ENCODE data around the gene FLNC. TPM values are rescaled to one million over a fixed set of nuclear protein-coding genes. Genes with fewer than 3 reads are reported as not detected.

FLNC gene
- total and polyA plus RNA-seq, 2 donors (not counting 3 experiments of a cell fraction or from before 2014, with no cell fraction given): 19.5 to 81.9 TPM

DNA sequence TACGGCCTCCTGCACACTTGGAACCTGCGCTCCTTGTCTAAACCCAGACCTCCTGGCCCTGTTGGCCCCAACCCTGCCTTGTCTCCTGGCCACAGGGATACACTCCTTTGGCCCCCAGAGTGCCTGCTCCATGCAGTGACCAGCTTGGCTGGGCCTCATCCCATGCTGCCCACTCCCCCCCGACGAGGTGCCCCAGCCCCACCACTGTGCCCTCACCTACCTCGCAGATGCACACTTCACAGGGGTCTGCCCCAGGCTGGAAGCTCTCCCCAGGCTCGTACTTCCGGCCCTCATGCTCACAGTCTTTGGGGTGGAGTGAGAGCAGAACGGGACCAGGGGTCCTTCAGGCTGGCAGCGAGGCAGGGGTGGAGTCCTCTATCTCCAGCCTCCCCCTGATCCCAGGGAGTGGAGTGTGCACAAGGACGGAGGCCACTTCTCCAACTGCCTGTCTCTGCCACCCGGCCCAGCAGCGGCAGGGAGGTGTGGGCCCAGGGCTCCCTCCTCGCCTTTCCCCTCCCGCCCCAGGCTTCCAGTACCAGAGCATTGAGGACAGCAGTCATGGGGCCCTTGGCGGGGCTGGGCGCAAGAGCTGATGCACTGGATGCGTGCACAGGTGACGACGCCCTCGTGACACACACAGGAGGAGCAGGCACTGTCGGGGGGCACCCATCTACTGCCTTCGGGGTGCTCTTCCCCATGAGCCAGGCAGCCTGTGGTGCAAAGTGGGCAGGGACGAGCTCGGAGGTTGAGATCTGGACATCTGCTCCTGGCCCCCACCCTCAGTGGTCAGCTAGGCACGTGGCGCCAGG, 54.6 kb downstream of the FLNC start:
- H3K9ac ChIP-seq (replicated peaks; ENCODE audit: extremely low read depth, insufficient read depth, low read length): no peak overlapping the region
- peaks cover 0 to 1% of the 10 kb centered on the region in 2 experiments for H3K27me3 ChIP-seq (ENCODE audit: control insufficient read depth in 2 of 2, insufficient read depth in 2 of 2, low read length in 2 of 2)
- FAIRE-seq (no peak), DNase-seq (ENCODE audit: low read depth, low spot score) (no peak)
- no peak overlapping the region for H3K27ac ChIP-seq (ENCODE audit: insufficient read depth, low read depth, low read length)
- H3K9me3 ChIP-seq (replicated peaks; ENCODE audit: control insufficient read depth, insufficient read depth, low read length): no peaks in the 10 kb centered on the region
- no peaks in the 10 kb centered on the region for H3K4me1 ChIP-seq (ENCODE audit: control insufficient read depth, extremely low read depth, insufficient read depth, low read length)
- H4K20me1 ChIP-seq (replicated peaks; ENCODE audit: control insufficient read depth, extremely low read depth, insufficient read depth, low read length): no peaks in the 10 kb centered on the region
- POLR2A ChIA-PET: interaction anchor here (0.7 kb wide), 1 partner anchor 458 kb away, joined by 3 read pairs; no protein-coding TSS in a partner anchor
- CTCF ChIA-PET: interaction anchor here (1.1 to 3.0 kb wide), 20 partner anchors 12 to 485 kb away, joined by 3 to 42 read pairs (median 5); partner anchors contain the start of genes ATP6V1F and GARIN1A
- TF ChIP-seq POLR2A (IDR thresholded peaks at IDR 0.05; ENCODE audit: low read depth, low read length) (no peak), MYC (IDR thresholded peaks at IDR 0.05; ENCODE audit: low read depth, low read length) (no peak), JUN (IDR thresholded peaks at IDR 0.05; ENCODE audit: borderline replicate concordance, insufficient read depth, insufficient read length, low read depth) (no peak), GATA2 (IDR thresholded peaks at IDR 0.05; ENCODE audit: insufficient read depth, insufficient read length, low read depth, low read length) (no peak), FOS (IDR thresholded peaks at IDR 0.05; ENCODE audit: borderline replicate concordance, insufficient read depth, low read length) (no peak), EZH2 (IDR thresholded peaks at IDR 0.05; ENCODE audit: borderline replicate concordance, low read depth, low read length, severe bottlenecking) (no peak), POLR2AphosphoS5 (IDR thresholded peaks at IDR 0.05; ENCODE audit: insufficient read depth, low read depth, low read length) (no peak), MAX (IDR thresholded peaks at IDR 0.05; ENCODE audit: insufficient read depth, insufficient read length) (no peak)
- TF ChIP-seq, protein P1, sequence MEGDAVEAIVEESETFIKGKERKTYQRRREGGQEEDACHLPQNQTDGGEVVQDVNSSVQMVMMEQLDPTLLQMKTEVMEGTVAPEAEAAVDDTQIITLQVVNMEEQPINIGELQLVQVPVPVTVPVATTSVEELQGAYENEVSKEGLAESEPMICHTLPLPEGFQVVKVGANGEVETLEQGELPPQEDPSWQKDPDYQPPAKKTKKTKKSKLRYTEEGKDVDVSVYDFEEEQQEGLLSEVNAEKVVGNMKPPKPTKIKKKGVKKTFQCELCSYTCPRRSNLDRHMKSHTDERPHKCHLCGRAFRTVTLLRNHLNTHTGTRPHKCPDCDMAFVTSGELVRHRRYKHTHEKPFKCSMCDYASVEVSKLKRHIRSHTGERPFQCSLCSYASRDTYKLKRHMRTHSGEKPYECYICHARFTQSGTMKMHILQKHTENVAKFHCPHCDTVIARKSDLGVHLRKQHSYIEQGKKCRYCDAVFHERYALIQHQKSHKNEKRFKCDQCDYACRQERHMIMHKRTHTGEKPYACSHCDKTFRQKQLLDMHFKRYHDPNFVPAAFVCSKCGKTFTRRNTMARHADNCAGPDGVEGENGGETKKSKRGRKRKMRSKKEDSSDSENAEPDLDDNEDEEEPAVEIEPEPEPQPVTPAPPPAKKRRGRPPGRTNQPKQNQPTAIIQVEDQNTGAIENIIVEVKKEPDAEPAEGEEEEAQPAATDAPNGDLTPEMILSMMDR (IDR thresholded peaks at IDR 0.05; ENCODE audit: extremely low read depth in 1 of 2, insufficient read depth in 1 of 2, low read depth in 1 of 2, low read length in 2 of 2): no peak
- no peaks in the 10 kb centered on the region for H3K9me1 ChIP-seq (replicated peaks; ENCODE audit: control insufficient read depth, extremely low read depth, insufficient read depth, low read length)
- BruUV-seq (replicated peaks): no TSS peak
- no peak overlapping the region for H3K4me2 ChIP-seq (ENCODE audit: insufficient read depth, low read length)
- dilution Hi-C loops (cut with MboI; ENCODE audit: extremely low pct_ligation_motif_present, low sequenced_read_pairs): no loop called here
- no peaks in the 10 kb centered on the region for H3K36me3 ChIP-seq (ENCODE audit: control insufficient read depth in 2 of 2, extremely low read depth in 1 of 2, insufficient read depth in 2 of 2, low read length in 2 of 2)
- no peak overlapping the region for H2AFZ ChIP-seq (ENCODE audit: low read depth, low read length)
- H3K79me2 ChIP-seq (ENCODE audit: control insufficient read depth, insufficient read depth, low read length): no peaks in the 10 kb centered on the region
- intact Hi-C loops (cut with micrococcal nuclease): loop anchor here (5.0 kb wide), 3 partner anchors 117 to 457 kb away; partner anchors contain the start of gene METTL2B
- no peak overlapping the region for H3K4me3 ChIP-seq (replicated peaks in 1 of 3; ENCODE audit: insufficient read depth in 1 of 3, low read depth in 1 of 3, low read length in 3 of 3)

Measured in endothelial cell of umbilical vein (primary cell).